HG03558 (cell line): ENCODE data around the gene EML1.

Experiments used
- ATAC-seq: cut with Tn5 transposase; IDR thresholded peaks from one replicate; pipeline ENCODE4 v1.9.1; 2021; ENCODE audit warnings: moderate number of reproducible peaks; ENCODE audit not compliant: unreplicated experiment; ENCODE audit errors: extremely low read depth

EML1 gene, protein sequence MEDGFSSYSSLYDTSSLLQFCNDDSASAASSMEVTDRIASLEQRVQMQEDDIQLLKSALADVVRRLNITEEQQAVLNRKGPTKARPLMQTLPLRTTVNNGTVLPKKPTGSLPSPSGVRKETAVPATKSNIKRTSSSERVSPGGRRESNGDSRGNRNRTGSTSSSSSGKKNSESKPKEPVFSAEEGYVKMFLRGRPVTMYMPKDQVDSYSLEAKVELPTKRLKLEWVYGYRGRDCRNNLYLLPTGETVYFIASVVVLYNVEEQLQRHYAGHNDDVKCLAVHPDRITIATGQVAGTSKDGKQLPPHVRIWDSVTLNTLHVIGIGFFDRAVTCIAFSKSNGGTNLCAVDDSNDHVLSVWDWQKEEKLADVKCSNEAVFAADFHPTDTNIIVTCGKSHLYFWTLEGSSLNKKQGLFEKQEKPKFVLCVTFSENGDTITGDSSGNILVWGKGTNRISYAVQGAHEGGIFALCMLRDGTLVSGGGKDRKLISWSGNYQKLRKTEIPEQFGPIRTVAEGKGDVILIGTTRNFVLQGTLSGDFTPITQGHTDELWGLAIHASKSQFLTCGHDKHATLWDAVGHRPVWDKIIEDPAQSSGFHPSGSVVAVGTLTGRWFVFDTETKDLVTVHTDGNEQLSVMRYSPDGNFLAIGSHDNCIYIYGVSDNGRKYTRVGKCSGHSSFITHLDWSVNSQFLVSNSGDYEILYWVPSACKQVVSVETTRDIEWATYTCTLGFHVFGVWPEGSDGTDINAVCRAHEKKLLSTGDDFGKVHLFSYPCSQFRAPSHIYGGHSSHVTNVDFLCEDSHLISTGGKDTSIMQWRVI

DNA sequence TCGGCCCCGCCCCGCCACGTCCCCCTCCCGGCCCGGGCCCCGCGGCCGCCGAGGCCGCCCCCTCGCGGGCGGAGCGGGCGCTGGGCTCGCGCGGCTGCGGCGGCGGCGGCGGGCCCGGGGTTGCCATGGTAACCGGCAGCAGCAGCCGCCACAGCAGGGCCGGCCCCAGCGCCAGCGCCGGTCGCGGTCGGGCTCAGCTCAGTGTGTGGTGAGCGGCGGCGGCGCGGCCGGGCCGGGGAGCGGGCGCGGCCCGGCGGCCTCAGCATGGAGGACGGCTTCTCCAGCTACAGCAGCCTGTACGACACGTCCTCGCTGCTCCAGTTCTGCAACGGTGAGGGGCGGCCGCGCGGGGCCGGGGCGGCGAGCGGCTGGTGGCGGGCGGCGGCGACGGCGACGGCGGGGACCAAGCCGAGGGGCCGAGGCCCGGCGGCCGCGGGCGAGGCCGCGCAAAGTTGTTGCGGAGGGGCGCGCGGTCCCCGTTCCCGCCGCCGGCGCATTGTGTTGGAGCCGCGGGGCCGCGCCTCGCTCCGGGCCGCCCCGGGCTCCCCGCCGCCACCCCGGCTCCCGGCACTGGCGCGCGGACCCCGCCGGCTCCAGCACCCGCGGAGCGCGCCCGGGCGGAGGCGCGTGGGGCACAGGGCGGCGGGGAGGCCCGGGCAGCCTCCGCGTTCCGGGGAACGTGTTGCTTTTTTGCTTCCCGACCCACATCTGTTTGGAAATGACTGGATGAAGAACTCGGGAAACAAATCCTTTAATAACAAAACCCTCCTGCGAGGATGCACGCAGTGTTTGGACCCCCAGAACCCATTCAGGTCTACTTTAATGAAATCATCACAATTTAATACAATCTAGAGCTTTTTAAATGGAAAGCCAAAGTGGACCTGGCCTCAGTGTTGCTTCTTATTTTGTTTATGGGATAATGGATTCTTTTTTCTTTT, at the start of gene EML1:
TSS of gene EML1 (plus strand) at position 201 of the 938 bp plus-strand sequence. CDS start at position 265, 64 bp downstream.
- ATAC-seq, result peak; percentile 78

DNA sequence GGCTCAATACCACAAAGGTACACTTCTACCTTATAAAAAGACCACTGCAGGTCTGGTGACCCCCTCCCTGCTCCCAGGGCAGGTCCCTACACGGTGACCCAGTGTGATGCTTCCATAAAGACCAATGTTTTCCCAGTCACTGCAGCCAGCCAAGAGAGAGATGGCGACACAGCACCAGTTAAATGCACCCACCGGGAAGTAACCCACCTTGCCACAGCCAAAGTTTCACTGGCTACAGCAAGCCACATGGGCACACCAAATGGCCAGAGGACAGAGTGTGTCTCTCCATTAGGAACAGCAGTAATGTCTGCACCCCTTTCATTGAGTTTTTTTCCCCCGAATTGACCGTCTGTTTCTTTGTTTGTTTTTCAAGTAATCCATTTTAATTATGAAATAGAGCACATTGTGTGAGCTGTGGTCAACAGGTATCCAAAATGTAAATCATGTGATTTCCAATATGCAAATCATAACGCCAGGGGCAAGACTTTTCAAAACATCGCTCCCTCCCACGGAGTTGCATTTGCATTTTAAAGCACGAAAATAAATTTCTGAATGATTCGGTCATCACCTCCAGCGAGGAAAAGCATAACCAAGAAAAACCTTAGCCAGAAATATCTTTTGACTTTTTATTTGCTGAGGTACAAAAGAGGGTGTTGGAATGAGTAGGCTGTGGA, 48.9 kb upstream of the EML1 start:
- ATAC-seq, result no peak

DNA sequence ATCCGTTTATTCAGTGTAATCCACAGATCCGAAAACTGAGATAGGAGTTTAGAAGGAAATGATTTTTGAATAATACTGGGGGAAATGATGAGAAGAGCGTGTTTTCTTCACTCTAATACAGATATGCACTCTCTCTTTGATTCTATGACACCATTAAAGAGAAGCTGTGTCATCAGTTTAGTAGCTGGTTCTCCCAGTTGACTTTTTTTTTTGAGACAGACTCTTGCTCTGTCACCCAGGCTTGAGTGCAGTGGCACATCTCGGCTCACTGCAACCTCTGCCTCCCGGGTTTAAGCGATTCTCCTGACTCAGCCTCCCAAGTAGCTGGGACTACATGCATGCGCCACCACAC, 48.4 kb upstream of the EML1 start:
- no peak for ATAC-seq

DNA sequence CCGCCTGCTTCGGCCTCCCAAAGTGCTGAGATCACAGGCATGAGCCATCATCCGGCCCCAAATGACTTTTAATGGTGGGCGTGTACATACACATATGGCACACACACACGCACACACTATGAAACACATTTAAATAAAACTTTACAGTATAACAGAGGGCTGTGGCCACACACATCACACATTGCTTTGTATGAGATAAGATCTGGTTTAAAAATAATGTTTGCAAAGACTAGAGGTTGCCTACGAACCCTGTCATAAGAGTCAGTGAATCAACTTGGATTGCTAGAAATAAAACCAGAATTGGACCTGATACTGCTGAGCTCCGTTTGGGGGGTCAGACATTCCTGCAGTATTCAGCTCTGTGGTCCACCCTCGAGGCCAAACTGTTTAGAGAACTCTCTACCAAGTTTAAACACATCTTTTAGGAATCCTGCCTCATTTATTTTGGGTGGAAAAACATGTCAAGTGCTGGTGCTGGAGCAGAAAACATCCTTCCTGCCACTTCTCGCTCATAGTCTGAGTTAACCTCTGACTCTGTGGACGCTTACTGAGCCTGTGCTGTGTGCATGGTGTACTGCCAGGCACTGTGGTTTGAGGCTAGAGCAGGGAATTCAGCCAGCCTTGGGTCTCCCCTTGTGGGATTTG, 47.8 kb upstream of the EML1 start:
- no peak for ATAC-seq

DNA sequence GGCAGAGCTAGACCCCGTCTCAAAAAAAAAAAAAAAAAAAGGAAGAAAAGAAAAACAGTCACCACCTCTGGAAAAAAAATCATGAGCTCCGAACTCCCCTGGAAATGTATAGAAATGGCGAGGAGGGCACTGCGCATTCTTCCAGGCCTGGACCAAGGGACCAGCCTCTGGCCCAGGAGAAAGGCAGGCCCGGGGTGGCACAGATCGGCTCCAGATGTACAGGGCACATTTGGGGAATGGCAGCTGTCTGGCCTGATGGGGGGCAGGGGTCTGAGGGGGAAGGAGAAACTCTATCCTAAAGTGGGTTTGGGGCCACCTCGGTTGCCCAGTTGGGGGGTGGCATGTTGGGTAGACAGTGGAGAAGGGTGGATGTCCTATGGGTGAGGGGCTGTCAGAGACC, 46.0 kb upstream of the EML1 start:
- no peak for ATAC-seq

DNA sequence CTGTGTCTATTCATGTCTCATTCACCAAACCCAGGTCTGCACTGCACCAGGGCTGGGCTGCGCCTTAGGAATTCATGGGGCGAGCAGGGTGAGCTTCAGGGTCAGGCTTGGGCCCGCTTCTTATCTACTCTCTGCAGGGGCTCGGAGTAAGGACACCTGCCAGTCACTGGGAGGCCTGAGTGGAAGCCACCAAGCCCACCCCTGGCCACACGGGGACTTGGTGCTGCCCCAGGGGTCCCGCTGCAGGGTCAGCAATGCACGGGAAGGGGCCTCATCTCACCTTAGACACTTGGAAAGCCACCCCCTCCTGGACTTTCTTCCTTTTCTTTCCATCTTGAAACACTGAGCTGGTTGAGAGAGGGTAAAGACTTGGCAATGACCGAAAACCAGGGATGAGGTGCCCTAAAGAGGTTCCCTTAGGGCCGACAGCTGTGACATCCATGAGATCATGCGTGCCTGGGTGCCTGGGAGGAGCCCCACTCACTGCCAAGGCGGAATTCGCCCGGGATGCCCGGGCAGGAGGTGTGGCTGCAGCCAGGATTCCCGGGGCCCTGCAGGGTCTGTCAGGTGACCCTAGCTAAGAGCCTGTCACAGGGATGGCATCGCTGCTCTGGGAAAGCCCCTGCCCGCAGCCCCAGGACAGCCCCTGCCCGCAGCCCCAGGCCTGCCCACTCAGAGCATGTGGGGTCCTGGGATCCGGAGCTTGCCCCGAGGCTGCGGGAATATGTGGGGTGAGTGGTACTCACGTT, 45.5 kb upstream of the EML1 start:
- no peak for ATAC-seq

DNA sequence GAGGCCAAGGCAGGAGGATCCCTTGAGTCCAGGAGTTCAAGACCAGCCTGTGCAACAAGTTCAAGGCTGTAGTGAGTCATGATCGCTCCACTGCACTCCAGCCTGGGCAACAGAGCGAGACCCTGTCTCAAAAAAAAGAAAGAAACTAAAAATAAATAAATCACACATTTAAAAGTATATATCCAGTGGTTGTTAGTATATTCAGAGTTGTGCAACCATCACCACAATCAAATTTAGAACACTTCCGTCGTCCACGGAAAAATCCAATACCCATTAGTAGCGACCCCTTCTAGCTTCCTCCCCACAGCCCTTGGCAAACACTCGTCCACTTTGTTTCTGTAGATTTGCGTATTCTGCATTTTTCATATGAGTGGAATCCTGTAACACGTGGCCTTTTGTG, 44.7 kb upstream of the EML1 start:
- ATAC-seq, result no peak

DNA sequence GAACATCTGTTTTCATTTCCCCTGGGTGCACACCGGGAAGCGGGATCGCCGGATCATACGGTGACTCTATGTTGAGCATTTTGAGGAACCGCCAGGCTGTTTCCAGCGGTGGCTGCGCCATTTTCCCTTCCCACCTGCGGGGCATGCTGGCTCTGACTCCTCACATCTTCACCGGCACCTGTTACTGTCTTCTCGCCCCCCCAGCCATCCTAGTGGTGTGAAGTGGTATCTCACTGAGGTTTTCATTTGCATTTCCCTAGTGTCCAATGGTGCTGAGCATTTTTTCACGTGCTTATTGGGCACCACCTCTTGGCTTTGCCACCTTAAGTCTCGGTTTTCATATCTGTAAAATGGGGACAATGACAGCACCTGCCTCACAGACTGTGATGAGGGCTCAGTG, 44.1 kb upstream of the EML1 start:
- no peak for ATAC-seq

DNA sequence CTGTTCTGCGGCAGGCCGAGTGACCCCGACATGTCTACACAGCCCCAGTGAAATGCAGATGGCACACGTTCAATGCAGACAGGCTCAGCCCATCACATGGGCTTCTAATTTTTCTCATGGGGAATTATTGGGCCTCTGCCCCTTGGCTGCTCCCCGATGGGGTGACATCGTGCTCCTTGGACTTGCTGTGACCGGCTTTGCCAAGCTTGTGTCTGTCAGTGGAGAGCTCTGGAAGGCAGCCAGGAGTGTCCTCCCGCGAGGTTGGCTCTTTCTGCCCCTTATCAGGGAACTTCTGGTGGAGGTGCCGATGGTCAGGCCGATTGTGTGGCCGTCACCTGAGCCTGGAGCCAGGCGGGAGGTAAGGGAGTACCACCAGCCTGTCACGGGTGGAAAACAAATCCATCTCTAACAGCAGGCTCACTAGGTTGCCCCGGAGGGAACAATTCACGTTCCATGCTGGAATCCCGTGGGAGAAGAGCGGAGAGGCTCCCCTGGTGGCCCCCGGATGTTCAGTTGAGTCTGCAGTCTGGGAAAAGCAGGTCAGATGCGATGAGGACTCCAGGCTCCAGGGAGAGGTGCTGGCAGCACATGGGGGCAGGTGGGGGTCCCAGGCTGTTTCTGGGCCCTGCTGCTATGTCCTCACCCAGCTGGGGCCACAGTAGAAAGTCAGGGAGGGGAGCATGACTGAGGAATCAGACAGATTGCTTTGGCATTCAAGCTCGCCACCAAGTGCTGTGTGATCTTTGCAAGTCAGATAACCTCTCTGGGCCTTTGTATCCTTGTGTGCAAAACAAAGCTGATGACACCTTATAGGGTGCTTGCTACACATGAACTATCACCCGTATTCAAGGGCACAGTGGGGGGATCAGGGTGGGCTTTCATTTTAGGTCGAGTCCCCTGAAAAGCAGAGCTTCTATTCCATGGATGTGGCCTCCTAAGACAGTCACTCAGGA, 43.2 kb upstream of the EML1 start:
- ATAC-seq, result no peak

DNA sequence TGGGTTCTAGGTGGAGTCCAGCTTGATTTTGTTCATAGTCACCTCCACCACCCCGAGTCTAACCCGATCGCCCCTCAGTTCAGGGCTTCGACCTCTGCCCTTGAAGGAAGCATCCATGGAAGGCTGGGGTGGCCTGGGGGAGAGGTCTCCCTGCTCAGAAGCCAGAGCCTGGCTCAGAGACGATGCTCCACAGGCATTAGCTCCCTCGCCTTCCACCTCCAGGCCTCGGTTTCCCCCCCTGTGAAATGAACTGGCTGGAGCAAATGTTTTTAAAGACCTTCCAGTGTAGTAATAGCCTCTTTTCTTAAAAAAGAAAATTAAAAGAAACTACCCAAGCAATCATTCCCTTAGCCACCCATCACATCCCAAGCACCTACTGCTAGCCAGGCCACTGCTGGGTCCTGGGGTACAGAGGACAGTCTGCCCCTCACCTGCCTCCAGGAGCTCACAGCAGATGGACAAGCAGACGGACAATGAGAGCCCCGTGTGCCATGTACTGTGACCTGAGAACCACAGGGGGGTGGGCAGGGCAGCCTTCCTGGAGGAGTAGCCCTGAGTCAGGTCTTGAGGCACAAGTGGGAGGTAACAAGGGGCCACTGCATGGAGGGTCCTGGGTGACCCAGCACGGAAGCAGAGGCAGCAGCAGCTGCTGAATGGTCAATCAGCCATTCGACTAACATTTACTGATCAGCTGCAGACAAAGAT, 42.3 kb upstream of the EML1 start:
- ATAC-seq, result no peak

DNA sequence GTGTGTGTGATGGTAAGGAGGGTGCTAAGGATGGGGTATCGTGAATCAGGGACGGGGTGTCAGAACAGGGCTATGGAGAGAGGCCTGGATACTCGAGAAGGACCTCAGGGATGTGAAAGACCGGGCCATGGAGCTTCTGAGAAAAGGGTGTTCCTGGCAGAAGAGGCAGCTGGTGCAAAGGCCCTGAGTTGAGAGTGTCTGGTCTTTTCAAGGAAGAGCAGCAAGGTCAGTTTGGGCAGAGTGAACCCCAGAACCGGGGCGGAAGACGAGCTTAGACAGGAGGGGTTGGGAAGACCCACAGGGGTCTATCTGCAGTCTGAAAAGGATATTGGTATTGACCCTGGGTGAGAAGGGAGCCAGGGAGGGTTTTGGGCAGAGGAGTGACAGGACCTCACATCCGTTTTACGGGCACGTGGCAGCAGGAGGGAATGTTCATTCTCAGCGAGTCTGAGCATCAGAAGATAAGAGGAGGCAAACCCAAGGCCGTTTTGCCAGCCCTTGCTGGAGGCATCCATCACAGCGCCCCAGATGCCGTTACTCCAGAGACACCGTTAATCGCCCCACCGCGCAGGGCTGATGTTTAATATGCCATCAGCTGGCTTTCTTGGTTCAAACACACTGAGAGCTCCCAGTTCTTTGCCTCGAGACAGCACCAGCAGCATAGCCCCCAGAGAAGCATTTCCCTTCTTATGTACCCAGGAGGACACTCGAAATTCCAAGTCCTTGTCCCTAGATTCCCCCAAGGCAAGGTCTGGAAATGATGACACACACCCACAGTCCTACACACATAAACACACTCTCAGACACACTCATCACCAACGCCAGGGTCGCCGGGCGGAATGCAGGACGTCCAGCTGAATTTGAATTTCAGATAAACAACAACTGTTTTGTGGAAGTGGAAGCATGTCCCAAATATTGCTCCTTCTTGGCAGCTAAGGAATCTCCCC, 41.4 kb upstream of the EML1 start:
- ATAC-seq, result no peak

DNA sequence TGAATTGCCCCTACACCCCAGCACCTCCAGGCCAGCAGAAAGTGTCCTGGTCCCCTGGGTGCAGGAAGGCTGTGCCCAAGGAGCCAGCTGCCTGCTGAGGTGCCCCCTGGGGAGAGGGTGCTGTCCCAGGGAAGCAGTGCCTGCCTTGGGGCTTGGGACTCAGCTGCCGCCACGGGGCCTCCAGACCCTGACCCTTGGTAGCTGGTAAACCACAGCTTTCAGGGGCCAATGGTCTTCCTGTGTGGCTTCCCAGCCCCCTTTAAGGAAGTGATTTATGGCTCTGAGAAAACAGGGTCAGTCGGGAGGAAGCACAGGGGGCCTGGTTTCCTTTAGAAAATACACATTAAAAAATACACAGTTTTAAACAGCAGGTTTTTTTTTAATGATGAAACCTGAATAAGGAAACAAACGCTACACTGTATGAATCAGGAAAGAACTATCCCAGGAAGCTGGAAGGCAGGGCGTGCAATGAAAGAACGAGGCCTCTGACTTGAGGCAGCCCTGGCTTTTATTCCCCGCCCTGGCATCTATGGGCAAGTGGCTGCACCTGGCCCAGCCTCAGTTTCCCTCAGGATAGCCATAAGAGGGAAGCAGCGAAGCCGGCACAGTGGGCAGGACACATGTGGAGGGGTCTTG, 40.6 kb upstream of the EML1 start:
- ATAC-seq, result no peak

DNA sequence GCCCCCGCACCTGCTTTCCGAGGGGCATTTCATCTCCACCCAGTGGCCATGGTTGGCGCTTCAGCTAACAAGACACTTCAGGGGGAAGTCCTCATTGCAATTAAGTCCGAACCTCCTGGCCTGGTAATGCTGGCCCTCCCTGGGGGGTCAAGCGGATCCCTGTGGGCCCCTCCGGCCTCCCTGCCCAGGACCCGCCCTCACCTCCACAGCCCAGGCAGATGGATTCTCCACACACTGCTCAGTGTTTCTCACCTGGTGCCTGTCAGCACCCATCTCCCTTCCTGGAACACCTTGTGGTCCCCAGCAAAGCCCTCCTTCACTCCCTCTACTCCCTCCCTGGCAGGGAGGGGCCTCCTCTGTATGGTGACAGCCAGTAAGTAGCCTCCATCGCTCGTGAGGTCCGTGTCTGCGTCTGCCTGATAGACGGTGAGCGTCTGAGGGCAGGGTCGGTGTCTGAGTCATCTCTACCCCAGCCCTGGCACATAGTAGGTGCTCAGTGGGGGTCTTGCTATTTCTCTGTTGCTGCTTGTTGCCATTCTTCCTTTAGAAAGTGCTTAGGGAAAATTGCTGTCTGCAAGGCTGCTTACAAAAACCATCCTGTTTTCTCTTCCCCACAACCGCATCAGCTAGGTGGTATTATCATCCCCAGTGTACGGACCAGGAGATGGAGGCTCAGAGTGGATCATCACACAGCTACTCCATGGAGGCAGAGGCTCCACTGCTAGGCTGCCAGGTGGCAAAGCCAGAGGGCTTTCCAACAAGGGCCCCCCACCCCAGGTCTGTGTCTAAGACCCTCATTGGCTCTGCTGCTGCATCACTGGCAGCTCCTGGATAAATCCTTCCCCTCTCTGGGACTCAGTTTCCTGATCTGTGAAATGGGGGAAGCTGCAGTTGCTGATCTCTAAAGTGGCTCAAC, 39.7 kb upstream of the EML1 start:
- no peak for ATAC-seq
